Activated CD4-positive, alpha-beta T cell treated with anti-CD3 and anti-CD28 coated beads, Interleukin-10, Interleukin-2, amounts not matched to agents 100 ng/mL and 50 ng/mL, durations not matched to agents 16 hours and 8 hours (primary cell): ENCODE data around the gene SMPD2.

ENCODE experiments used
- DNase-seq: peaks from one replicate; pipeline ENCODE4 v3.0.0-alpha.2; 2020

Gene SMPD2

DNA sequence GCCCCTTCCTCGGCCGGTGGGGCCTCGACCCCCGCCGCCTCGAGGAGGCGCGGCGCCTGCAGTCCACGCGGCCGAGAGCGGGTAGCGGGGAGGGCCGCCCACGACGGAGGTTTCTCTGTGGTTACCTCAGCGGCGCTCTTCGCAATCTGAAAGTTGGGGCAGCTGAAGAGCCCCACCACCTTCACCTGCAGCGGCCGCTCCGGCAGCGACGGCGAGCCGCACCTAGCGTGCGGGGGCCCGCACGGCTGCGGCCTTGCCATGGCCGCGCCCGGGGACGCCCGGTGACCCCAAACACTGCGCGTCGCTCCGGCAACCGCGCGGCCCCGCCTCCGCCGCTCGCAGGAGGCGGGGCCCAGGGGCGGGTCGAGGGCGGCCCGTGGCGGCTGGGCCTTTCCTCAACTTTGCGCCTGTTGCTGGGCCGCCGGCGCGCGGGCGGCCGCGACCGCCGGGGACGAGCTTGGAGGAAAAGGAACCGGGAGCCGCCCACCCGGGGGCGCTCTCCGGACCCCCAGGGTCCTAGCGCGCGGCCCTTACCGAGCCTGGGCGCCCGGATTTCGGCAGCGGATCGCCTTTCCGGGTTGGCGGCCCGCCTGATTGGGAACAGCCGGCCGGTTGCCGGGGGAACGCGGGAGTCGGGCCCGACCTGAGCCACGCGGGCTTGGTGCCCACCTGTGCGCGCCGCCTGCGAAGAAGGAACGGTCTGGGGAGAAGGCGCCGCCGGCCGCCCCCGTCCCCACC is at the start of gene SMPD2, which contains the start of gene PPIL6:
SMPD2 (plus strand) TSS at position 394 of the 738 bp plus-strand sequence. CDS start 398 bp downstream, outside the sequence.
PPIL6 (minus strand) TSS at position 298 of the 738 bp plus-strand sequence; CDS start at position 260, 38 bp downstream.
- DNase-seq = peak; percentile 86

GRCh38 chr6:109393157-109393885 is 47.2 kb upstream of the SMPD2 start:
- no peak for DNase-seq

DNA sequence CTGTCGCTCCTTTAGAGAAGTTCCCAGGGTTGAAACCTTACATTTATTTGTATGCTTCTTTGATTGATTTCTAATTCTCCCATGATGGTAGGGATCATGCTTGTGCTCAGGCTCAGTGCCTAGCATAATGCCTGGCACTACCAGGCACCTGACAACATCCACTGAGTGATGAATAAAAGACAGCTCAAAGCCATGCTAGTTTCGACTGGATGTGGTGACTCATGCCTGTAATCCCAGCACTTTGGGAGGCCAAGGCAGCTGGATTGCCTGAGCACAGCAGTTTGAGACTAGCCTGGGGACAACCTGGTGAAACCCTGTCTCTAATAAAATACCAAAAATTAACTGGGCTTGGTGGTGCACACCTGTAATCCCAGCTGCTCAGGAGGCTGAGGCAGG is 46.6 kb upstream of the SMPD2 start:
- DNase-seq = no peak

DNA sequence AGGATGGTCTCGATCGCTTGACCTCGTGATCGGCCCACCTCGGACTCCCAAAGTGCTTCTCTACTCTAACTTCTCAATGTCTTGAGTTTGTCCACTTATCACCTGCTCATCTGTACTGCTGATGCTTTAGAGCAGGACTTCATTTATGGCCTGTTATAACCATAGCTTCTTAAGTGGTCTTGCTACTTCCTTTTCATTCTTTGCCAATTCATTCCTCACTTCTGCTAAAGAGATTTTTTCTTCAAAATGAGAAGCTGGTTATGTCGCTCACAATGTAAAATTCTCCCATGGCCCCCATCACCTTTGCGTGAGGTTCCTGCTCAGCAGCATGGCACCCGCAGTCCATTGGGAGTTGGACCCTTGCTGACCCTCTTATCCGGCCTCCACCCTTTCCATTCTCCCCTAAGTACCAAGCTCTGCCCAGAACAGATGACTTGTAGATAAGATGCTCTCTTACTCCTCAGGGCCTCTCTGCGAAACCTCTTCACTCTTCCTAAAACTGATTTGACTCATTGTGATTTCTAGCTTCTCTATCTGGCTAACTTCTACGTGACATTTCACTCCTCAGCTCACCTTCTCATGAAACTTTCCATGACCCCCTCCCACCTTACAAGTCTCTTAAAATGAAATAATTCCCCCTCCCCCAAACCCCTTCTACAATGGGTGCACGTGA is 44.3 kb upstream of the SMPD2 start:
- DNase-seq = no peak

GRCh38 chr6:109397020-109397419 is 43.5 kb upstream of the SMPD2 start:
- no peak for DNase-seq

DNA sequence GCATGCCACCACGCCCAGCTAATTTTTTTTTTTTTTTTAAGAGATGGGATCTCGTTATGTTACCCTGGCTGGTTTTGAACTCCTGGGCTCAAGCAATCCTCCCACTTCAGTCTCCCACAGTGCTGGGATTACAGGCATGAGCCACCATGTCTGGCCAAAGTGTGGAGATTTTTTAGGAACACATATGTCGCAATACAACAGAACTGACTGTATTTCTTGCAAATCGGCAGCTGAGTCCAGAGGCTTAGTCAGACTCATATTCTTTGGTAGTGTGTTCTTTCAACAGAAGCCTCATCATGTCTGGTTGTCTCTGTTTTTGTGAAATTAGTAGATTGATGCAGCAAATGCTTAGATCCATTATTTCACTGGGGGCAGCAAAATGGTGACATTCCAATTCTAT is 34.3 kb upstream of the SMPD2 start:
- DNase-seq = no peak

DNA sequence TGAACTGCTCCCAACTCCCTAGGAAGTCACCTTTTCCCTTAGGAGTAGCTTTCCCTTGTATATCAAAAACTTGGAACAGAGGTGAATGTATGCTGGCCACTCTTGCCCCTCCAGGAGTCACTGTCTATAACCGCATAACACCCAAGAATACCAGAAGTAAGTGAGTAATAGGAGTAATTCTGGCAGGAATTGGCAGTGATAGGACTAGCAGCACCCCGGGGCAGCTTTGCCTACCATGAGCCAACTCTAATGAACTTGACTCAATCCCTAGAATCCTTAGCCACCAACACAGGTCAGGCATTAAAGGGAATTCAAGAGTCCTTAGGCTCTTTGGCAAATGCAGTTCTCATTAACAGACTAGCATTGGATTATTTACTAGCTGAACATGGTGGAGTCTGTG is 29.5 kb upstream of the SMPD2 start:
- DNase-seq = no peak

DNA sequence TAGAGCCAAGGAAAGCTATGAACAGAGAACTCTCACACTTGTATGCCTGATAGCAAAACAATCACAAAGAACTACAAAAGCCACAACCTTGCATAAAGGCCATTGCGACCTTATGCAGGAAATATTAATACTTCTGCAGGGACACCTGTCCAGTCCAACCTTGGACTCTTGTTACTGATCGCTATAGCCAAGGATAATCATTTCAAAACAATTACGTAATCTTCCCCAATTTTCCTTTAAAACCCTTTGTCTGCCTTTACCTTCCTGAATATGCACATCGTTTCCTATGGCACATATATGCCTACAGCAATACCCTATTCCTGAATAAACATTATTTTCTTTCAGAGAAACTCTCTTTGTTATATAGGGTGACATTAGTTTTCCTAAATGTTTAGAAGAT is 22.9 kb upstream of the SMPD2 start:
- no peak for DNase-seq

- no peak for DNase-seq
Observed at GRCh38 chr6:109420751-109421150, 19.8 kb upstream of the SMPD2 start.

- no peak for DNase-seq
Observed at GRCh38 chr6:109421184-109421583, 19.3 kb upstream of the SMPD2 start.

DNA sequence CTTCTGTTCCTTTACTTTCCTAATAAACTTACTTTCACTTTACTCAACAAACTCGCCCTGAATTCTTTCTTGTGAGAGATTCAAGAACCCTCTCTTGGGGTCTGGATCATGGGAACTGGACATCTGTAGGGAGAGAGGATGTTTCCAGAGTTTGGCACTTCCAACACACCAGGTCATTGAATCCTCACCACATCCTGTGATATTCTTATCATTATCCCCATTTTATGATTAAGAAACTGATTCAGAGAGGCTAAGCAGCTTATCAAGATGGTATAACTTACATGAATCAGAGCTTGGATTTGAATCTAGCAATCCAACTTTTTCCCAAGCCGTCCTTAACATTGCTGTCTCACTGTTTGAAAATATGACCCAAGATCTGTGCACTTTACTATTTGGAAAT is 15.6 kb upstream of the SMPD2 start:
- DNase-seq = no peak

GRCh38 chr6:109428889-109429477 is 11.5 kb upstream of the SMPD2 start:
- no peak for DNase-seq

DNA sequence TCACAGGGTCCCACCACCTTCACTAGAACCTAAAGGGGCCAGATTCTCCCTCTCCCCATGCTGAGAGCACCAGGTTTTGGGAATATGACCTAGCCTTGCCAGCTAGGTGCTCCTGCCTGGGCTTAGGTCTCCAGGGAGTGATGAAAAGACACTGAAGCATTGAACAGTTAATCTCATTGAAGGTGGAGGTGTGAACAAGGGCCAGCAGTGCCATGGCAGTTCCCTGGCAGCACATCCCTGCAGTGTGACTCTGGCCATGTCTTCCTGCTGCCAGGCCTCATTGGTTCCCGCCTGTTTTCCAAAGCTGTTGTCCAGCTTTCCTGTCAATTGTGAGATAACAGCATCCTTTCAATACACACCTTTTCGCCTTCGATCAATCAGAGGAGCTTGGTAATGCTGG is 11.0 kb upstream of the SMPD2 start:
- DNase-seq = no peak

DNA sequence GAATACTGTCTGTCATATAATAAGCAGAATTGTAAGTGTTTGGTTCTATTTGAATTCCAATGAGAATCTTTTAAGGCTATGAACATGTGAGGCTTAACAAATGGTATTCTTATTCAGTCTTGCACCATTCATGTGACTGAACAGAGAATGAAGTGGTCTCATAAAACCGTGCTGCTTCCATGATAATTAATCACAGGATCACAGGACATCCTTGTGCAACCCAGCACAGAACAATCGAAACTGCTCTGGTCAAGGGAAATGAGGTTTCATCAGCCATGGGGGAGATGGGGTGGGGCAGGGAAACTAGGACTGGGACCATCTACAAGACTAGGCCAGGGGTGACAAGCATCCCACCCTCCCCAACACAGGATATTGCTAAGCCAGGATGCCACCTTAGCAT is 6.1 kb upstream of the SMPD2 start:
- DNase-seq = no peak

DNA sequence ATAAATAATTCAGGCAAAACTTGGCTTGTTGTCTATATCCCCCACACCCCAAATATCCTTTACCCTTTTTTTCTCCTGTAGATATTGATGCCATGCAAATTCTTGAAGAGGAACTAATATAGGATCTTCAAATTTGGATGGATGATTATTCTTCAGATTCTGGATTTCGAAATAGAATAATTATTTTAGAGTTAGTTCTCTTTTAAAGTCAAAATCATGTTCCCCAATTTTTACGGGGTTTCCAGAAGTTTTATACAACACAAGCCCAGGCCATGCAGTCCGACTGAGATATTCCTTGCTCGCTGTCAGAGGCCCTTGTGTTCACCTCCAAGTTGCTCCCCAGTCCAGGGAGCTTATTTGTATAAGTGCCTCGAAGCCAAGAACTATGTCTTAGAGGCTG is 4.5 kb upstream of the SMPD2 start:
- DNase-seq = no peak

GRCh38 chr6:109441069-109441816 is 719 bp downstream of the SMPD2 start:
- peak; percentile 37 for DNase-seq

DNA sequence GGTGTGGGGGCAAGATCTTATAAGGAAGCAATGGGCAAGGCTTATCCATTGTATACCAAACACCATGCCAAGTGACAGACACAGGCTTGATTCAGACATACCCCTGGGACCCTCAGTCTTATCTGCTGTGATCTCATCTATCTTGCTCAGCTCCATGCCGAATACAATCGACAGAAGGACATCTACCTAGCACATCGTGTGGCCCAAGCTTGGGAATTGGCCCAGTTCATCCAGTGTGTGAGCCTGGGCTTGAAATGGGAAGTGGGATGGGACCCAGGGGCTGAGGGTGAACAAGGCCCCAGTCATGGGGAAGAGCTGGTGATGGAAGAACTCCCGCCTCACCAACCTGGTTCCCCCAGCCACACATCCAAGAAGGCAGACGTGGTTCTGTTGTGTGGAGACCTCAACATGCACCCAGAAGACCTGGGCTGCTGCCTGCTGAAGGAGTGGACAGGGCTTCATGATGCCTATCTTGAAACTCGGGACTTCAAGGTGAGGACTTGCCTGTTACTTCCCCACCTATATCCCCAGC is 1.9 kb downstream of the SMPD2 start:
- no peak for DNase-seq

GRCh38 chr6:109443425-109443950 is 3.0 kb downstream of the SMPD2 start:
- DNase-seq = no peak

GRCh38 chr6:109445382-109445781 is 4.9 kb downstream of the SMPD2 start:
- no peak for DNase-seq

GRCh38 chr6:109446072-109446471 is 5.5 kb downstream of the SMPD2 start:
- no peak for DNase-seq

DNA sequence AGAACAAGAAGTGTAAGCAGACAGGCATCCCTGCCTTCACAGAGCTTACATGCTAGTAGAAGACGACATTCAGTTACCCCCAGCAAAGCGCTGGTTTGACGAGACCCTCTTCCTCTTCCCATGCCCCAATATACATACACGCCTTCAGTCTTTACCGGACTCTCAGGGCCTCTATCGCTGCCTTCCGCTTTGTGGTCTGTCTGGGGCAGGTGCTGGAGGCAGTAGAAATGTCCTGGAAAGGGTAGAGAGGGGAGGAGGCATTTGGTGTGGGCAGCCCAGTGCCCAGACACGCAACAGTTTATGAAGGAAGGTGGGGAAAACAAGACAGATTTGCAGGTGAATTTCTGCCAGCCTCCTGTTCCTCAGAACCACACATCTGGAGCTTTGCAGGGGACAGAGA is 6.0 kb downstream of the SMPD2 start:
- DNase-seq = no peak

GRCh38 chr6:109447087-109447486 is 6.6 kb downstream of the SMPD2 start:
- no peak for DNase-seq
